GM12878 (cell line): ENCODE data around the gene SLC6A3. TPM values are rescaled to one million over a fixed set of nuclear protein-coding genes. Genes with fewer than 3 reads are reported as not detected.
A peak's percentile ranks its signal among the peaks of the same experiment; 100 is the strongest.

Experiments used
- ATAC-seq: fragments of 200-7000 bp; cut with Tn5 transposase; 3 replicates; pipeline ENCODE4 v1.9.1; 2020; ENCODE audit warnings: mild to moderate bottlenecking, moderate library complexity
- BruUV-seq: library from RNA; stranded (reverse); fragments of 400-500 nt; replicated peaks from 2 replicates; lab custom pipeline; 2021; lab: Mats Ljungman, UMichigan
- CTCF ChIA-PET: fragments of 300-600 bp; sonication (Branson Sonifier 250); formaldehyde crosslinking; extraction: SDS; loops from one replicate; lab custom pipeline; 2021; ENCODE audit warnings: inconsistent platforms; lab: Yijun Ruan, JAX
- POLR2A ChIA-PET: fragments of 350-600 bp; formaldehyde crosslinking; extraction: SDS; loops from one replicate; lab custom pipeline; 2021; ENCODE audit warnings: inconsistent platforms; lab: Charles Lee
- RAD21 ChIA-PET: fragments of 300-600 bp; sonication (Branson Sonifier 250); formaldehyde crosslinking; loops from one replicate; lab custom pipeline; 2023; ENCODE audit warnings: antibody characterized with exemption; ENCODE audit not compliant: unreplicated experiment; lab: Charles Lee
- SMC1A ChIA-PET: fragments of 300-600 bp; sonication (Branson Sonifier 250); formaldehyde crosslinking; loops from one replicate; lab custom pipeline; 2023; ENCODE audit not compliant: unreplicated experiment, uncharacterized antibody; lab: Charles Lee
- DNase-seq: peaks from one replicate; pipeline ENCODE4 v3.0.0-alpha.2; 2011; ENCODE audit warnings: low read depth, low spot score
- FAIRE-seq: peaks from 3 replicates; lab custom pipeline; 2011; peaks lifted over from hg19 to GRCh38; lab: Jason Lieb, UNC
- H2AFZ ChIP-seq: 2 replicates; pipeline ENCODE4 v1.6.0; 2011; ENCODE audit warnings: low read depth, low read length, control low read depth; ENCODE audit not compliant: control insufficient read depth
- H3K27ac ChIP-seq: 2 replicates; pipeline ENCODE4 v1.5.1; 2011; ENCODE audit warnings: control low read depth; ENCODE audit not compliant: control insufficient read depth, insufficient read depth
- H3K27me3 ChIP-seq, 2 experiments: replicated peaks in 1 of 2; 2 replicates each; pipeline versions ENCODE4 v1.6.0 to v1.6.1; 2011; ENCODE audit warnings: low read length in 1 of 2; ENCODE audit not compliant: control insufficient read depth in 2 of 2, insufficient read depth in 2 of 2
- H3K36me3 ChIP-seq, 2 experiments: 2 replicates each; pipeline ENCODE4 v1.5.1; 2011; ENCODE audit warnings: low read length in 1 of 2; ENCODE audit not compliant: control insufficient read depth in 2 of 2, insufficient read depth in 2 of 2
- H3K4me1 ChIP-seq: 2 replicates; pipeline ENCODE4 v1.6.1; 2011; ENCODE audit warnings: mild to moderate bottlenecking, low read length, moderate library complexity, mixed read lengths; ENCODE audit not compliant: control insufficient read depth, insufficient read depth
- H3K4me2 ChIP-seq: 2 replicates; pipeline ENCODE4 v1.6.0; 2011; ENCODE audit warnings: control low read depth; ENCODE audit not compliant: control insufficient read depth, insufficient read depth
- H3K4me3 ChIP-seq: fragments of 200-600 bp; sonication (generic); 2 replicates; pipeline ENCODE4 v1.5.1; 2016
- H3K79me2 ChIP-seq: 2 replicates; pipeline ENCODE4 v1.6.0; 2011; ENCODE audit warnings: low read length; ENCODE audit not compliant: control insufficient read depth, insufficient read depth
- H3K9ac ChIP-seq: 2 replicates; pipeline ENCODE4 v1.8.0; 2011; ENCODE audit warnings: low read length, control low read depth, mixed read lengths; ENCODE audit not compliant: control insufficient read depth, insufficient read depth
- H3K9me3 ChIP-seq: replicated peaks from 3 replicates; pipeline ENCODE4 v1.5.1; 2011; ENCODE audit warnings: mild to moderate bottlenecking, low read length; ENCODE audit not compliant: control insufficient read depth, insufficient read depth
- H4K20me1 ChIP-seq: 2 replicates; pipeline ENCODE4 v1.6.0; 2011; ENCODE audit not compliant: control insufficient read depth, insufficient read depth
- EGR1 ChIP-seq, 2 experiments: IDR thresholded peaks; 1 replicate in 1 of 2; 2 replicates in 1 of 2; pipeline ENCODE4 v1.6.1; 2011 to 2012; ENCODE audit warnings: low read depth in 2 of 2, low read length in 2 of 2, borderline replicate concordance in 1 of 2, mild to moderate bottlenecking in 1 of 2, moderate library complexity in 1 of 2
- EP300 ChIP-seq, 2 experiments: fragments of 150-350 bp in 1 of 2; IDR thresholded peaks; 2 replicates each; pipeline ENCODE4 v1.6.1; 2011 to 2012; ENCODE audit warnings: low read depth in 2 of 2, low read length in 2 of 2, borderline replicate concordance in 1 of 2, improper control_type of control experiment in 1 of 2, inconsistent platforms in 1 of 2; ENCODE audit not compliant: control insufficient read depth in 1 of 2
- MYB ChIP-seq: fragments of 150-350 bp; IDR thresholded peaks from 2 replicates; pipeline ENCODE4 v1.6.1; 2014; ENCODE audit warnings: mild to moderate bottlenecking, low read depth, low read length, borderline replicate concordance
- REST ChIP-seq: IDR thresholded peaks from 2 replicates; pipeline ENCODE4 v1.6.1; 2012; ENCODE audit warnings: mild to moderate bottlenecking, low read depth, low read length
- SMAD5 ChIP-seq: IDR thresholded peaks from 2 replicates; pipeline ENCODE4 v1.6.1; 2016; ENCODE audit warnings: antibody characterized with exemption, low read depth
- SPI1 ChIP-seq: IDR thresholded peaks from 2 replicates; pipeline ENCODE4 v1.6.1; 2011; ENCODE audit warnings: low read depth, mild to moderate bottlenecking, low read length, moderate library complexity, borderline replicate concordance; ENCODE audit not compliant: insufficient read depth
- WGBS: methylation state at CpG from one replicate; pipeline ENCODE4 v1.1.6; 2016; ENCODE audit warnings: low lambda C conversion rate; ENCODE audit not compliant: insufficient replicate concordance, insufficient coverage; ENCODE audit errors: missing lambda C conversion rate; 5-methylcytosine and 5-hydroxymethylcytosine counted together
- in situ Hi-C: fragments of 300-500 bp; cut with MboI; formaldehyde crosslinking; loops from 9 replicates; pipeline ENCODE4 v1.14.3; 2018; ENCODE audit warnings: mixed read lengths
- intact Hi-C: fragments of 100-400 bp; cut with micrococcal nuclease; formaldehyde crosslinking; loops from one replicate; pipeline ENCODE4 v1.14.2; 2022; ENCODE audit not compliant: unreplicated experiment
- polyA plus RNA-seq, 11 experiments: library from polyadenylated mRNA; depleted of rRNA in 4 of 11; unstranded in 6 of 11; stranded (reverse) in 5 of 11; fragments of >200 nt; fragmentation: Nextera tagmentation in 4 of 11; fragmentation: Illumina TruSeq in 1 of 11; extraction: Ambion mirVana in 4 of 11; extraction: Trizol in 1 of 11; gene quantifications; 1 replicate in 1 of 11; 2 replicates in 10 of 11; pipeline versions ENCODE4 v1.2.1 to v1.2.3, GENCODE V29; 2011 to 2016; ENCODE audit warnings: inconsistent platforms in 2 of 11, missing spikeins in 2 of 11, low read depth in 1 of 11
- total RNA-seq, 4 experiments: library from RNA; depleted of rRNA in 3 of 4; stranded (reverse); fragments of >200 nt in 3 of 4; fragmentation: Illumina TruSeq in 1 of 4; extraction: Trizol in 1 of 4; gene quantifications; 2 replicates each; pipeline versions ENCODE4 v1.2.1 to v1.2.3, GENCODE V29; 2013 to 2021
- TF ChIP-seq, protein P1 (sequence below): fragments of 450-650 bp; formaldehyde crosslinking; IDR thresholded peaks from 2 replicates; pipeline ENCODE4 v1.4.0; 2020; ENCODE audit warnings: mild to moderate bottlenecking, moderate library complexity

The SLC6A3 gene
- total and polyA plus RNA-seq, 10 of the 15 experiments (the other 5 are each of a cell fraction or from before 2014, with no cell fraction given): 0.01 TPM; not detected in 9

GRCh38 chr5:1371218-1371971, 73.8 kb downstream of the SLC6A3 start:
- no peaks in the 10 kb centered on the region for H3K79me2 ChIP-seq
- no peaks in the 10 kb centered on the region for H3K9me3 ChIP-seq
- no peak overlapping the region for H2AFZ ChIP-seq
- CTCF ChIA-PET: no interaction called here
- no TSS peak for BruUV-seq
- peaks cover 0 to 1% of the 10 kb centered on the region in 2 experiments; a peak in 2 of 4 replicates for H3K27me3 ChIP-seq
- H3K9ac ChIP-seq: no peak overlapping the region
- H3K27ac ChIP-seq: no peak overlapping the region
- SMC1A ChIA-PET: interaction anchor here (0.7 kb wide), 1 partner anchor 28 kb away, joined by 3 read pairs; no protein-coding TSS in a partner anchor
- no peak overlapping the region for H3K4me3 ChIP-seq
- no peak overlapping the region for H3K4me2 ChIP-seq
- intact Hi-C loops: no loop called here
- no peaks in the 10 kb centered on the region for H3K36me3 ChIP-seq
- 12% methylated on average over 13 of the region's 13 CpGs for WGBS
- no peak for FAIRE-seq
- POLR2A ChIA-PET: no interaction called here
- H3K4me1 ChIP-seq: peaks cover 5% of the 10 kb centered on the region
- RAD21 ChIA-PET: interaction anchor here (0.6 kb wide), 1 partner anchor 9 kb away, joined by 3 read pairs; no protein-coding TSS in a partner anchor
- DNase-seq: no peak
- peak; percentile 74 for ATAC-seq
- TF ChIP-seq EGR1 (IDR thresholded peaks at IDR 0.05; ENCODE audit: borderline replicate concordance in 1 of 2, low read depth in 2 of 2, low read length in 2 of 2): no peak
- TF ChIP-seq REST: no peak
- TF ChIP-seq MYB: no peak
- TF ChIP-seq EP300 (IDR thresholded peaks at IDR 0.05; ENCODE audit: borderline replicate concordance in 1 of 2, control insufficient read depth in 1 of 2, low read depth in 2 of 2, low read length in 2 of 2): no peak
- TF ChIP-seq SPI1: 0 out of 2 replicates have a peak, but pooled peaks have one; percentile 13
- TF ChIP-seq, protein P1, sequence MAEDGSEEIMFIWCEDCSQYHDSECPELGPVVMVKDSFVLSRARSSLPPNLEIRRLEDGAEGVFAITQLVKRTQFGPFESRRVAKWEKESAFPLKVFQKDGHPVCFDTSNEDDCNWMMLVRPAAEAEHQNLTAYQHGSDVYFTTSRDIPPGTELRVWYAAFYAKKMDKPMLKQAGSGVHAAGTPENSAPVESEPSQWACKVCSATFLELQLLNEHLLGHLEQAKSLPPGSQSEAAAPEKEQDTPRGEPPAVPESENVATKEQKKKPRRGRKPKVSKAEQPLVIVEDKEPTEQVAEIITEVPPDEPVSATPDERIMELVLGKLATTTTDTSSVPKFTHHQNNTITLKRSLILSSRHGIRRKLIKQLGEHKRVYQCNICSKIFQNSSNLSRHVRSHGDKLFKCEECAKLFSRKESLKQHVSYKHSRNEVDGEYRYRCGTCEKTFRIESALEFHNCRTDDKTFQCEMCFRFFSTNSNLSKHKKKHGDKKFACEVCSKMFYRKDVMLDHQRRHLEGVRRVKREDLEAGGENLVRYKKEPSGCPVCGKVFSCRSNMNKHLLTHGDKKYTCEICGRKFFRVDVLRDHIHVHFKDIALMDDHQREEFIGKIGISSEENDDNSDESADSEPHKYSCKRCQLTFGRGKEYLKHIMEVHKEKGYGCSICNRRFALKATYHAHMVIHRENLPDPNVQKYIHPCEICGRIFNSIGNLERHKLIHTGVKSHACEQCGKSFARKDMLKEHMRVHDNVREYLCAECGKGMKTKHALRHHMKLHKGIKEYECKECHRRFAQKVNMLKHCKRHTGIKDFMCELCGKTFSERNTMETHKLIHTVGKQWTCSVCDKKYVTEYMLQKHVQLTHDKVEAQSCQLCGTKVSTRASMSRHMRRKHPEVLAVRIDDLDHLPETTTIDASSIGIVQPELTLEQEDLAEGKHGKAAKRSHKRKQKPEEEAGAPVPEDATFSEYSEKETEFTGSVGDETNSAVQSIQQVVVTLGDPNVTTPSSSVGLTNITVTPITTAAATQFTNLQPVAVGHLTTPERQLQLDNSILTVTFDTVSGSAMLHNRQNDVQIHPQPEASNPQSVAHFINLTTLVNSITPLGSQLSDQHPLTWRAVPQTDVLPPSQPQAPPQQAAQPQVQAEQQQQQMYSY: no peak
- no peak for TF ChIP-seq SMAD5
- in situ Hi-C loops: no loop called here
- no peaks in the 10 kb centered on the region; the same call in 1 of the 2 replicates for H4K20me1 ChIP-seq
